OCI-LY7 (cell line): ENCODE data around the gene PPP1R16B.

Experiments used
- CTCF ChIP-seq: fragments of 200-600 bp; sonication (generic); conservative IDR thresholded peaks from 2 replicates; pipeline ENCODE4 v1.5.1; 2014; ENCODE audit warnings: mild to moderate bottlenecking, antibody characterized with exemption, low read length, moderate library complexity, mixed read lengths
- EZH2phosphoT487 ChIP-seq: fragments of 200-600 bp; sonication (generic); IDR thresholded peaks from 2 replicates; pipeline ENCODE4 v1.6.1; 2018; ENCODE audit warnings: low read depth, borderline replicate concordance, mild to moderate bottlenecking, mixed run types, antibody characterized with exemption, low read length, moderate library complexity, mixed read lengths

GRCh38 chr20:38918172-38918571, 112.7 kb downstream of the PPP1R16B start:
- TF ChIP-seq CTCF = no peak
- TF ChIP-seq EZH2phosphoT487 = no peak
